Caki2 (cell line): Measurements from ENCODE around the gene OR5B3. TPM values are rescaled to one million over a fixed set of nuclear protein-coding genes. Genes with fewer than 3 reads are reported as not detected.
"Not testable (repeated sequence)": the region's sequence is repeated elsewhere in the genome, so short reads cannot be mapped to it uniquely, and the experiment has no call there.

Experiments used
- DNase-seq: peaks from one replicate; pipeline ENCODE4 v3.0.0-alpha.2; 2015; ENCODE audit warnings: low read depth
- in situ Hi-C: cut with HindIII; loops from 2 replicates; pipeline ENCODE4 v1.10.0; 2016; ENCODE audit warnings: low sequenced_read_pairs, low pct_unique_long_range_greater_than_20kb, mixed read lengths
- total RNA-seq: library from RNA; depleted of rRNA; stranded (reverse); fragments of >200 nt; shearing (Covaris generic); gene quantifications from 2 replicates; pipeline ENCODE4 v1.2.3, GENCODE V29; 2014; ENCODE audit warnings: low replicate concordance; rRNA removed

OR5B3 gene
- not detected in 2 replicates for total RNA-seq

- in situ Hi-C loops, result no loop called here
- DNase-seq, result no peak
These were observed at the start of gene OR5B3 for GRCh38 chr11:58406774-58407173. Gene OR5B3 (minus strand): TSS chr11:58406874. CDS start chr11:58403409, 3,465 bp downstream.

GRCh38 chr11:58451585-58451984 lies 44.9 kb upstream of the OR5B3 start:
- DNase-seq, result no peak
- in situ Hi-C loops, result no loop called here

- DNase-seq, result no peak
- in situ Hi-C loops, result no loop called here
These were observed 39.6 kb upstream of the OR5B3 start for GRCh38 chr11:58446294-58446693.

- no peak for DNase-seq
- in situ Hi-C loops, result no loop called here
These were observed 37.6 kb upstream of the OR5B3 start for GRCh38 chr11:58444300-58444699.

GRCh38 chr11:58442136-58442535 lies 35.5 kb upstream of the OR5B3 start, which contains the start of gene OR5B12:
Gene OR5B12 (minus strand): TSS chr11:58442236. CDS start chr11:58440151, 2,085 bp downstream.
- in situ Hi-C loops, result no loop called here
- no peak for DNase-seq

GRCh38 chr11:58438486-58438885 lies 31.8 kb upstream of the OR5B3 start:
- in situ Hi-C loops, result no loop called here
- DNase-seq, result no peak

- DNase-seq, result no peak
- in situ Hi-C loops, result no loop called here
These were observed 27.5 kb upstream of the OR5B3 start for GRCh38 chr11:58434217-58434616.

GRCh38 chr11:58433638-58434203 lies 27.0 kb upstream of the OR5B3 start:
- in situ Hi-C loops, result no loop called here

GRCh38 chr11:58429273-58429672 lies 22.6 kb upstream of the OR5B3 start:
- in situ Hi-C loops, result no loop called here
- DNase-seq, result no peak

More at GRCh38 chr11:58433638-58434203, 27.0 kb upstream of the OR5B3 start:
- no peak for DNase-seq

- in situ Hi-C loops, result no loop called here
- DNase-seq, result no peak
These were observed 21.3 kb upstream of the OR5B3 start, which contains the start of gene OR5B2 for GRCh38 chr11:58428021-58428420. Gene OR5B2 (minus strand): TSS chr11:58428121. CDS start chr11:58423261, 4,860 bp downstream.

GRCh38 chr11:58399622-58400021 lies 7.1 kb downstream of the OR5B3 start:
- DNase-seq, in situ Hi-C loops: not testable (repeated sequence)

GRCh38 chr11:58395581-58395980 lies 11.1 kb downstream of the OR5B3 start:
- no peak for DNase-seq
- in situ Hi-C loops, result no loop called here

- no peak for DNase-seq
These were observed 12.5 kb downstream of the OR5B3 start for GRCh38 chr11:58394195-58394594.

GRCh38 chr11:58392746-58393145 lies 13.9 kb downstream of the OR5B3 start:
- DNase-seq, result no peak
- in situ Hi-C loops, result no loop called here

More at GRCh38 chr11:58394195-58394594, 12.5 kb downstream of the OR5B3 start:
- in situ Hi-C loops, result no loop called here

GRCh38 chr11:58391879-58392278 lies 14.8 kb downstream of the OR5B3 start:
- in situ Hi-C loops, result no loop called here

GRCh38 chr11:58390551-58391063 lies 16.1 kb downstream of the OR5B3 start:
- in situ Hi-C loops, result no loop called here
- no peak for DNase-seq

More at GRCh38 chr11:58391879-58392278, 14.8 kb downstream of the OR5B3 start:
- DNase-seq, result no peak

- in situ Hi-C loops, result no loop called here
- DNase-seq, result no peak
These were observed 47.7 kb downstream of the OR5B3 start, which contains the start of gene OR5B17 for GRCh38 chr11:58358969-58359368. Gene OR5B17 (minus strand): TSS chr11:58359069. CDS start chr11:58359069, 0 bp downstream.

GRCh38 chr11:58354727-58355126 lies 51.9 kb downstream of the OR5B3 start:
- in situ Hi-C loops, result no loop called here
- no peak for DNase-seq
